Thyroid gland (tissue), 4 donors: ENCODE results near the gene TMEM95.

ENCODE experiments used
- POLR2A ChIP-seq, 2 donors: fragments of 450-650 bp; IDR thresholded peaks; one replicate each; pipeline ENCODE4 v1.6.1; 2017; ENCODE audit warnings: antibody characterized with exemption in 2 of 2, mild to moderate bottlenecking in 2 of 2, moderate library complexity in 1 of 2
- TF ChIP-seq, protein P1 (sequence below), 6 experiments: fragments of 200-600 bp in 3 of 6; fragments of 450-650 bp in 3 of 6; sonication (generic) in 3 of 6; IDR thresholded peaks; one replicate each; pipeline ENCODE4 v1.5.1; 2016 to 2019; ENCODE audit warnings: antibody characterized with exemption in 6 of 6, mild to moderate bottlenecking in 2 of 6, inconsistent platforms in 1 of 6, moderate library complexity in 1 of 6

DNA sequence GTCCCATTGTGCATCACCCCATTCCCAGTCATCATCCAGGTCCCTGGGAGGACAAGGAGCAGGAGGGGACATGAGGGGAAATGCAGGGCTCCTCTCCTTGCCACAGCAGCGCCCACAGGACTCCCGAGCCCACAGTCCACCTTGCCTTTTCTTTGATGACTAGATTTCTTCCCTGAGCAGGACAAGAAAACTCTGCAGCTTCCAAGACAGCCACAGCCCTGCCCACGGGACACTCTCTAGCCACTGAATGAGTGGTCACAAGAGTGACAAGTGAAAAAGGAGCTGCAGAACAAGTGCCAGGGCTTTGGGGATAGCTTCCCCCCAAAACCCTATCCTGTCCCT lies 30.5 kb upstream of the TMEM95 start:
- no peak for TF ChIP-seq POLR2A (IDR thresholded peaks at IDR 0.05)
- TF ChIP-seq, protein P1, sequence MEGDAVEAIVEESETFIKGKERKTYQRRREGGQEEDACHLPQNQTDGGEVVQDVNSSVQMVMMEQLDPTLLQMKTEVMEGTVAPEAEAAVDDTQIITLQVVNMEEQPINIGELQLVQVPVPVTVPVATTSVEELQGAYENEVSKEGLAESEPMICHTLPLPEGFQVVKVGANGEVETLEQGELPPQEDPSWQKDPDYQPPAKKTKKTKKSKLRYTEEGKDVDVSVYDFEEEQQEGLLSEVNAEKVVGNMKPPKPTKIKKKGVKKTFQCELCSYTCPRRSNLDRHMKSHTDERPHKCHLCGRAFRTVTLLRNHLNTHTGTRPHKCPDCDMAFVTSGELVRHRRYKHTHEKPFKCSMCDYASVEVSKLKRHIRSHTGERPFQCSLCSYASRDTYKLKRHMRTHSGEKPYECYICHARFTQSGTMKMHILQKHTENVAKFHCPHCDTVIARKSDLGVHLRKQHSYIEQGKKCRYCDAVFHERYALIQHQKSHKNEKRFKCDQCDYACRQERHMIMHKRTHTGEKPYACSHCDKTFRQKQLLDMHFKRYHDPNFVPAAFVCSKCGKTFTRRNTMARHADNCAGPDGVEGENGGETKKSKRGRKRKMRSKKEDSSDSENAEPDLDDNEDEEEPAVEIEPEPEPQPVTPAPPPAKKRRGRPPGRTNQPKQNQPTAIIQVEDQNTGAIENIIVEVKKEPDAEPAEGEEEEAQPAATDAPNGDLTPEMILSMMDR (IDR thresholded peaks at IDR 0.05): peak in 2 of 6 experiments; percentile 0 to 3
